ENCODE results near the gene DES.

DNA sequence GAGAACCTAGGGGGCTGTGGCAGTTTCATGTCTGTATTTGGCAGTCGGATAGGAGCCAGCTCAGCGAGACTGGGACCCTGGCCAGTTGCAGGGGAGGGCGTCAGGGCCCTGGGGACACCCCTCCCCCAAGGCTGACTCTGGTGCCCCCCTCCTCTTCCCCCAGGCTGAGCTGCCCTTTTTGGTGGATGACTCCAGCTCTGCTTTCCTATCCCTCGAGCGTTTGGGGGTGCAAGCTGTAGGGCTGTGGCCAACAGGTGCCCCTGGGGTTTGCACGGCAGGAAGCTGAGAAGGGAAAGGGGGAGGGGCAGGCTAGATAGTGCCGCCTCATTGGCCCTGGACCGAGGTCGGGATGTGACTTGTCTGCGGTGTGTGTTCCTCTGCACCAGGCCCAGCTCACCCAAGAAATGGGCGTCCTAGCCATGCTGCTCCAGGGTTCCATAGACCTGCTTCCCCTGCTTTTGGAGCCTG, 42.9 kb downstream of the DES start:
- TF ChIP-seq, protein P1, sequence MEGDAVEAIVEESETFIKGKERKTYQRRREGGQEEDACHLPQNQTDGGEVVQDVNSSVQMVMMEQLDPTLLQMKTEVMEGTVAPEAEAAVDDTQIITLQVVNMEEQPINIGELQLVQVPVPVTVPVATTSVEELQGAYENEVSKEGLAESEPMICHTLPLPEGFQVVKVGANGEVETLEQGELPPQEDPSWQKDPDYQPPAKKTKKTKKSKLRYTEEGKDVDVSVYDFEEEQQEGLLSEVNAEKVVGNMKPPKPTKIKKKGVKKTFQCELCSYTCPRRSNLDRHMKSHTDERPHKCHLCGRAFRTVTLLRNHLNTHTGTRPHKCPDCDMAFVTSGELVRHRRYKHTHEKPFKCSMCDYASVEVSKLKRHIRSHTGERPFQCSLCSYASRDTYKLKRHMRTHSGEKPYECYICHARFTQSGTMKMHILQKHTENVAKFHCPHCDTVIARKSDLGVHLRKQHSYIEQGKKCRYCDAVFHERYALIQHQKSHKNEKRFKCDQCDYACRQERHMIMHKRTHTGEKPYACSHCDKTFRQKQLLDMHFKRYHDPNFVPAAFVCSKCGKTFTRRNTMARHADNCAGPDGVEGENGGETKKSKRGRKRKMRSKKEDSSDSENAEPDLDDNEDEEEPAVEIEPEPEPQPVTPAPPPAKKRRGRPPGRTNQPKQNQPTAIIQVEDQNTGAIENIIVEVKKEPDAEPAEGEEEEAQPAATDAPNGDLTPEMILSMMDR (conservative IDR thresholded peaks at IDR 0.05; ENCODE audit: low read depth in 2 of 2), result no peak
- TF ChIP-seq POLR2AphosphoS5 (IDR thresholded peaks at IDR 0.05; ENCODE audit: low read depth) (no peak), EZH2phosphoT487 (IDR thresholded peaks at IDR 0.05; ENCODE audit: unreplicated experiment) (no peak), JUNB (IDR thresholded peaks at IDR 0.05; ENCODE audit: unreplicated experiment) (no peak), ZNF114 (CRISPR knock-in tag; IDR thresholded peaks at IDR 0.05) (no peak), CREB1 (CRISPR knock-in tag; IDR thresholded peaks at IDR 0.05; ENCODE audit: low read depth) (no peak)
